Globus pallidus (tissue), 1 donor: ENCODE results near the gene ELP2.
"Not testable (repeated sequence)": the region's sequence is repeated elsewhere in the genome, so short reads cannot be mapped to it uniquely, and the experiment has no call there.

Source experiments
- DNase-seq: peaks from one replicate; pipeline ENCODE4 v3.0.0-alpha.2; 2015; ENCODE audit warnings: low spot score

ELP2 gene

GRCh38 chr18:36129300-36130038, at the start of gene ELP2, which contains the start of gene SLC39A6:
TSS of gene ELP2 (plus strand) at chr18:36129899. CDS start at chr18:36129934, 35 bp downstream.
TSS of gene SLC39A6 (minus strand) at chr18:36129340. CDS start at chr18:36127007, 2,333 bp downstream.
- DNase-seq = peak; percentile 96

GRCh38 chr18:36081118-36081517, 48.6 kb upstream of the ELP2 start:
- DNase-seq = not testable (repeated sequence)

GRCh38 chr18:36083729-36084128, 46.0 kb upstream of the ELP2 start:
- no peak for DNase-seq

- DNase-seq = no peak
Measured at GRCh38 chr18:36085195-36085594, 44.5 kb upstream of the ELP2 start.

DNA sequence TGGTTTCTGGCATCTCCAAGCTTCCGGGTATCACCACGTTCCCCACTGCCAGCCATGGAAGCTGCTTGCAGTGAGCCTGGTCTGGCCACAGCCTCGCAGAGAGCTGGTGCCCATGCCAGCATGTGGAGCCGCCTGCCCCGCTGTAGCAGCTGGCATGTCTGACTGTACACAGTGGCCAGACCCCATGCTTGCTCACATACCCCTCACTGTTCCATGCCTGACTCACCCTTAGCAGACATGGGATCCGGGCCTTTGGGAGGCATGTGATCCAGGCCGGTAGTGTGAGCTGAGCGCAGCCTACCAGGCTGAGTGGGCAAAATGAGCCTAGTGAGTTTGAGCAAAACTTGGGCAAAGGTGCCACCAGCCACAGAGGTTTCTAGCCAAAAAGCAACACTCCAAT, 43.5 kb upstream of the ELP2 start:
- no peak for DNase-seq

GRCh38 chr18:36088256-36088655, 41.4 kb upstream of the ELP2 start:
- DNase-seq = no peak

DNA sequence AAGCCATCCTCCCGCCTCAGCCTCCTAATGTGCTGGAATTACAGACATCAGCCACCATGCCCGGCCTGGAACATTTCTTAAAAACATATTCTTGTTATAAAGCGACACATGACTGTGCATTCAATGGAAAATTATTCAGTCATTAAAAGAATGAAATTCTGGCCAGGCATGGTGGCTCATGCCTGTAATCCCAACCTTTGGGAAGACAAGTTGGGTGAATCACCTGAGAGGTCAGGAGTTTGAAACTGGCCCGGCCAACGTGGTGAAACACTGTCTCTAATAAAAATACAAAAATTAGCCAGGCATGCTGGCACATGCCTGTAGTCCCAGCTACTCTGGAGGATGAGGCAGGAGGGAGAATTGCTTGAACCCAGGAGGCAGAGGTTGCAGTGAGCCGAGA, 40.7 kb upstream of the ELP2 start:
- no peak for DNase-seq

DNA sequence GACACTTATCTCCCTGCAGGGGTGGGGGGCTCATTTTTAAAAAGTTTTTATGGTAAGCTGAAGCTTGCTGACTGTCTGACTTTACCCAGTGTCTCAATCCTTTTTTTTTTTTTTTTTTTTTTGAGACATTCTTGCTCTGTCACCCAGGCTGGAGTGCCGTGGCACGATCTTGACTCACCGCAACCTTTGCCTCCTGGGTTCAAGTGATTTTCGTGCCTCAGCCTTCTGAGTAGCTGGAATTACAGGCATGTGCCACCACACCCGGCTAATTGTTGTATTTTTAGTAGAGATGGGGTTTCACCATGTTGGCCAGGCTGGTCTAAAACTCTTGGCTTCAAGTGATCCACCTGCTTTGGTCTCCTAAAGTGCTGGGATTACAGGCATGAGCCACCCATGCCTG, 37.6 kb upstream of the ELP2 start:
- not testable (repeated sequence) for DNase-seq

DNA sequence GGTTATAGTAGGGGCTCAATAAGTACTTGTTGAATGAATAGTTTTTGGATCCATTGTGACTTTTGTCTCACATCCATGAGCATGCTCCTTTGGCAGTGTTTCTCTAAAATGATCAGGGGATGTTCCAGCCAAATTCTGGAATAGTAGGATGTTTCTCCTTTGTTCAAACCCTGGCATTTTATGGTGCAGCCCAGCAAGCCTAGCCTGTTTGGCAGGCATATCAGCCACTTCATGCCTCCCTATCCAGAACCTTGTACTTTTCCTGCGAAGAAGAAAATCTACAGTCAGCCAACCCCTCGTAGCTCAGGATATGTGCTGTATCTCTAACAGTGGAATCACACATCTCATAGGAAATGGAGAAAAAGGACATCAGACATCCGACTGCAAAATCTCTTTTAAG, 35.3 kb upstream of the ELP2 start:
- DNase-seq = no peak

GRCh38 chr18:36095936-36096519, 33.7 kb upstream of the ELP2 start:
- DNase-seq = peak; percentile 47

DNA sequence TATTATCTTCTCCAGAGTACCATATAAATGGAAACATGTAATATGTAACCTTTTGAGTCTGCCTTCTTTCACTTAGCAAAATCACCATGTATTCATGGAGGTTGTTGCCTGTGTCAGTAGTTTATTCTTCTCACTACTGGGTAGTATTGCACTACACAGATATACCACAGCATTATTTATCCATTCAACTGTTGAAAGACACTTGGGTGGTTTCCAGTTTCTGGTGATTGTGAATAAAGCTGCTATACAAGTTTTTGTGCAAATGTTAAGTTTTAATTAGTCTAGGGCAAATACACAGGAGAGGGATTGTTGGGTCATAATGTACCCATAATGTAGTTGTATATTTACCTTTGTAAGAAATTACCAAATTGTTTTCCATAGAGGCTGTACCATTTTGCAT, 32.7 kb upstream of the ELP2 start:
- DNase-seq = no peak

GRCh38 chr18:36099311-36099710, 30.4 kb upstream of the ELP2 start:
- DNase-seq = no peak

- DNase-seq = no peak
Measured at GRCh38 chr18:36101943-36102342, 27.8 kb upstream of the ELP2 start.

DNA sequence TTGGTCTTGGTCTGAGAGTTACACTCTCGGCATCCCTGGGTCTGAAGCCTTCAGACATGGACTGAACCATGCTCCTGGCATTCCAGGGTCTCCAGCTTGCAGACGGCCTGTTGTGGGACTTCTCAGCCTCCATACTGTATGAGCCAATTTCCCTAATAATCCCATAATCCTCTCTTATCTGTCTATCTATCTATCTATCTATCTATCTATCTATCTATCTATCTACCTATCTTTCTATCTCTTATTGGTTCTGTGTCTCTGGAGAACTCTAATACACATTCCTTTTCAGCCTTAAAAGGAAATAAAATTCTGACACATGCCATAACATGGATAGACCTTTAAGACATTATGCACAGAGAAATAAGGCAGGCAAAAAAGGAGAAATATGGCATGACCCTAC, 24.9 kb upstream of the ELP2 start:
- DNase-seq = no peak

DNA sequence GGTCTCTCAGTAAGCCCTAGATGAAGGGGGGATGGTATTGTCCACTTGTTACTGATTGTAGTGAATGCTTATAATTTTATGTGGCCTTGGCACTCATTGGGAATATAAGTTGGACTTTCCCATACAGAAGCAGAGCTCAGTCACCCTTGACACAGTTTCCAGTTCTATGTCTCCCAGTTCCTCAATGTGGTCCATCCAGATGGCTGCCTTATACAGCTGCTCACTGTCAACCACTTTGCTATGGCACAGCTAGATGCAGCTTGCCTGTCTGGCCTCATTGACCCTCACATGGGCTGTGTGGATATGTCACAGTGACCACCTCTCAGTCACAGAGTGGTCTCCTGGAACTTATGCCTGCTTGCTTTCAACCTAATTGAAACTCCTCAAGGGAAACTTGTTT, 22.2 kb upstream of the ELP2 start:
- no peak for DNase-seq

- no peak for DNase-seq
Measured at GRCh38 chr18:36108196-36108595, 21.5 kb upstream of the ELP2 start.

GRCh38 chr18:36108601-36109000, 21.1 kb upstream of the ELP2 start:
- DNase-seq = no peak

DNA sequence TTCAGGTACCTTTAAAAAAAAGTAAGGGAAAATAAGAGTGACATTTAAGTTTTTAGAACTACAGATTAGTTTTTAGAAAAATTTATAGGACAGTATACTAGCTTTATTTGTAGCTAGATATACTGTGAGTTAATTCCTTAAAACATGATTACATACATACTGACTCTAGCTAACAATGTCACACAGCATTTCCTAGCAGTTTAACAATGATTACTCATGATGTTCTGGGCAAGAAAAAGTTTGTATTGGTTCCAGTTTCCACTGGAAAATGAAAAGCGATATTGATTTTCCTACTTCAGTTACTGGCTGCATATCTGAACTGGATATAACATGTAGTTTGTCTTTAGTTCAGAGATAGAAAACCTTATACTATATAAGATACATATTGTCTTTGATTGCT, 20.0 kb upstream of the ELP2 start:
- DNase-seq = no peak

DNA sequence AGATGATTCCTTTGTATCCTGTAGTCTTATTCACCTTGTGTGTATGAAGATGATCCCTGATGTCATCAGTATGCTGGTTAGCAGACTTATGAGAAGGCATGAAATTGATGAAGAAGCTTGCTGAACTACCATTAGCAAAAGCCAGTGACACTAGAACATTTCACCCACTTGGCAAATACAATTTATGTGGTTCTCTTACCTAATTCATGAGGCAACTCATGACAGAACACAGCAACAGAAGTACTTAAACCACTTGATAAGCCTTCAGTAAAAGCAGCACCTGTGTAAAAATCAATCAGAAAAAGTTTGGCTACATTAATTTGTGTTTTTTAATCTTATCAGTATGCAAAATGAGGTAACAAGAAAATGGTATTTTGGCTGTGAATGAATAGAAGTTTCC, 17.4 kb upstream of the ELP2 start:
- DNase-seq = no peak

- DNase-seq = no peak
Measured at GRCh38 chr18:36114251-36114650, 15.4 kb upstream of the ELP2 start.

DNA sequence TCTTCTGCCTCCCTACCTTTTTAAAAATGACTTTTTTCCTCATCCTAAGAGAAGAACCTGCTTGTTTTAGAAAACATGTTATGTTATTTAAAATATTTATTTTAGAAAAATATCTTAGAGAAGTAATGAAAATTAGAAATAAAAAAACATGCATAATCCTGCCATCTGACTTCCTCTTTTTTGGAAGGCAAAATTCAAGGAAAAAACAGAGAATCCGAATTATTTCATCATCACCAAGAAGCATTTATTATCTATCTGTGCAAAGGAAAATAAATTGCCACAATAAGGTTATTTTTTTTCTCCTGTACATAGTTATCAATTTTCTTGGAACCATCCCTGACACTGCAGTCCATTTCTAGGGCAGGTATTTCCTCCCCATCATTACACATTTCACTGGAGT, 15.0 kb upstream of the ELP2 start:
- no peak for DNase-seq

GRCh38 chr18:36116771-36117170, 12.9 kb upstream of the ELP2 start:
- DNase-seq = not testable (repeated sequence)

- DNase-seq = no peak
Measured at GRCh38 chr18:36120297-36120696, 9.4 kb upstream of the ELP2 start.

DNA sequence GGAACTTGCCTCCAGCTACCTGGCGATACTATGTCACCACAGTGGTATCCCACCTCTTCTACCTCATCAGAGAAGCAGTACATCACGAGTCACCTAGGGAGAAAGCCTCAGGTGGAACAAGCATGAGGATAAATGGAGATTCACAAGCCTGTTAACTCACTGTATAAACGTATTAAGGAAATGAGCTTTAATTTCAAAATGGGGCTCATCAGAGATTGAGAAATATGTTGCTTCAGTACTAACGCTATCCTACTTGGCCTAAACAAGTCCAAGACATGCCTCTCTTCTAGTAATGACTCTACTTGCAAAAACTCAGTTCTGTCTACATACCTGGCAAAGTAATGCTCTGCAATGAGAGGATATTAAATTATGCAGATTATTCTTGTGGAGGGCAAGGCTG, 4.9 kb upstream of the ELP2 start:
- no peak for DNase-seq
